MCF 10A (cell line): Measurements from ENCODE around the gene AUTS2. TPM values are rescaled to one million over a fixed set of nuclear protein-coding genes. Genes with fewer than 3 reads are reported as not detected.

Source experiments
- BruUV-seq: library from RNA; stranded (reverse); fragments of 400-500 nt; replicated peaks from 2 replicates; lab custom pipeline; 2021; lab: Mats Ljungman, UMichigan
- CTCF ChIA-PET: fragments of 300-600 bp; sonication (Branson Sonifier 250); formaldehyde crosslinking; extraction: SDS; loops from one replicate; lab custom pipeline; 2021; ENCODE audit warnings: antibody characterized with exemption, inconsistent platforms; lab: Yijun Ruan, JAX
- POLR2A ChIA-PET: fragments of 300-600, 350-650 bp; sonication (Branson Sonifier 250); formaldehyde crosslinking; extraction: SDS; loops from one replicate; lab custom pipeline; 2020; ENCODE audit warnings: antibody characterized with exemption, inconsistent platforms; lab: Yijun Ruan, JAX
- DNase-seq: peaks from one replicate; pipeline ENCODE4 v3.0.0-alpha.2; 2018; ENCODE audit not compliant: unreplicated experiment
- H3K27ac Mint-ChIP-seq: one replicate; pipeline ENCODE4 v1.8.0; 2022; ENCODE audit warnings: mild to moderate bottlenecking, low read depth, mixed read lengths; ENCODE audit not compliant: unreplicated experiment
- H3K27me3 Mint-ChIP-seq: one replicate; pipeline ENCODE4 v1.8.0; 2022; ENCODE audit warnings: mixed read lengths; ENCODE audit not compliant: insufficient read depth, unreplicated experiment
- H3K36me3 Mint-ChIP-seq: one replicate; pipeline ENCODE4 v1.8.0; 2022; ENCODE audit warnings: mild to moderate bottlenecking, moderate library complexity, mixed read lengths; ENCODE audit not compliant: insufficient read depth, unreplicated experiment
- H3K4me1 Mint-ChIP-seq: one replicate; pipeline ENCODE4 v1.8.0; 2022; ENCODE audit warnings: mixed read lengths; ENCODE audit not compliant: insufficient read depth, unreplicated experiment
- H3K4me3 Mint-ChIP-seq: one replicate; pipeline ENCODE4 v1.8.0; 2022; ENCODE audit warnings: mild to moderate bottlenecking, moderate library complexity, mixed read lengths; ENCODE audit not compliant: unreplicated experiment
- H3K9me3 Mint-ChIP-seq: one replicate; pipeline ENCODE4 v1.8.0; 2022; ENCODE audit warnings: mixed read lengths; ENCODE audit not compliant: unreplicated experiment
- intact Hi-C: fragments of 100-400 bp; cut with micrococcal nuclease; formaldehyde crosslinking; loops from 2 replicates; pipeline ENCODE4 v1.14.1; 2022
- total RNA-seq: library from RNA; stranded (reverse); gene quantifications from 2 replicates; pipeline ENCODE4 v1.2.3, GENCODE V29; 2022
- TF ChIP-seq, protein P1 (sequence below): fragments of 200-600 bp; IDR thresholded peaks from one replicate; pipeline ENCODE4 v1.8.0; 2022; ENCODE audit warnings: antibody characterized with exemption, mild to moderate bottlenecking; ENCODE audit not compliant: unreplicated experiment

AUTS2 gene
- total RNA-seq, 1 experiment from 2014 or later, result 1.3 TPM

GRCh38 chr7:70066844-70067243 lies 468.6 kb downstream of the AUTS2 start:
- TF ChIP-seq, protein P1, sequence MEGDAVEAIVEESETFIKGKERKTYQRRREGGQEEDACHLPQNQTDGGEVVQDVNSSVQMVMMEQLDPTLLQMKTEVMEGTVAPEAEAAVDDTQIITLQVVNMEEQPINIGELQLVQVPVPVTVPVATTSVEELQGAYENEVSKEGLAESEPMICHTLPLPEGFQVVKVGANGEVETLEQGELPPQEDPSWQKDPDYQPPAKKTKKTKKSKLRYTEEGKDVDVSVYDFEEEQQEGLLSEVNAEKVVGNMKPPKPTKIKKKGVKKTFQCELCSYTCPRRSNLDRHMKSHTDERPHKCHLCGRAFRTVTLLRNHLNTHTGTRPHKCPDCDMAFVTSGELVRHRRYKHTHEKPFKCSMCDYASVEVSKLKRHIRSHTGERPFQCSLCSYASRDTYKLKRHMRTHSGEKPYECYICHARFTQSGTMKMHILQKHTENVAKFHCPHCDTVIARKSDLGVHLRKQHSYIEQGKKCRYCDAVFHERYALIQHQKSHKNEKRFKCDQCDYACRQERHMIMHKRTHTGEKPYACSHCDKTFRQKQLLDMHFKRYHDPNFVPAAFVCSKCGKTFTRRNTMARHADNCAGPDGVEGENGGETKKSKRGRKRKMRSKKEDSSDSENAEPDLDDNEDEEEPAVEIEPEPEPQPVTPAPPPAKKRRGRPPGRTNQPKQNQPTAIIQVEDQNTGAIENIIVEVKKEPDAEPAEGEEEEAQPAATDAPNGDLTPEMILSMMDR, result no peak
- DNase-seq, result no peak
- H3K4me3 Mint-ChIP-seq, result no peak overlapping the region
- intact Hi-C loops, result no loop called here
- no peak overlapping the region for H3K27ac Mint-ChIP-seq
- ChIA-PET CTCF (no interaction called here), POLR2A (no interaction called here)
- H3K9me3 Mint-ChIP-seq, result peaks cover 6% of the 10 kb centered on the region
- no peaks in the 10 kb centered on the region for H3K27me3 Mint-ChIP-seq
- no TSS peak for BruUV-seq
- H3K4me1 Mint-ChIP-seq, result no peaks in the 10 kb centered on the region
- H3K36me3 Mint-ChIP-seq, result no peaks in the 10 kb centered on the region

- no TSS peak for BruUV-seq
- TF ChIP-seq, protein P1, result no peak
- Mint-ChIP-seq H3K9me3 (peaks cover 12% of the 10 kb centered on the region), H3K27ac (no peak overlapping the region), H3K27me3 (no peaks in the 10 kb centered on the region), H3K36me3 (no peaks in the 10 kb centered on the region), H3K4me1 (no peaks in the 10 kb centered on the region), H3K4me3 (no peak overlapping the region)
- intact Hi-C loops, result no loop called here
- CTCF ChIA-PET, result interaction anchor here (0.6 kb wide), 1 partner anchor 190 kb away, joined by 3 read pairs; no protein-coding TSS in a partner anchor
- POLR2A ChIA-PET, result no interaction called here
- DNase-seq, result no peak
Measured at GRCh38 chr7:70068531-70068930, 470.3 kb downstream of the AUTS2 start.

DNA sequence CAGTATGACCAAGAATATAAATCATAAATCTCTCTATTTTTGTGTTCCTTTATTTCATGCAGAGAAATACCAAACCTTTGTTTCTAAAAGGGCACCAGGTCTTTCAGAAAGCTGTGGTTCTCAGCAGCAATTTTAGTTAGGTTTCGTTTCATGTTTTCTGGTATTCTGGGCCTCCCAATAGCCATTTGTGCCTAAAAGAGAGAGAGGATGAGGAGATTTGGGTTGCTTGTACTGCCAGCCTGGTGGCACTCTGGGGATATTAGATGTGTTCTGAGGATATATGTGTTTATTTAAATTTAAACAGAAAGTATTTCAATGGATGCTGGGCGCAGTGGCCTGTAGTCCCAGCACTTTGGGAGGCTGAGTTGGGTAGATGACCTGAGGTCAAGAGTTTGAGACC lies 471.7 kb downstream of the AUTS2 start:
- TF ChIP-seq, protein P1, result no peak
- BruUV-seq, result no TSS peak
- no peaks in the 10 kb centered on the region for H3K4me1 Mint-ChIP-seq
- intact Hi-C loops, result no loop called here
- POLR2A ChIA-PET, result no interaction called here
- CTCF ChIA-PET, result interaction anchor here (0.6 kb wide), 1 partner anchor 513 kb away, joined by 3 read pairs; no protein-coding TSS in a partner anchor
- peaks cover 15% of the 10 kb centered on the region for H3K9me3 Mint-ChIP-seq
- H3K27me3 Mint-ChIP-seq, result no peaks in the 10 kb centered on the region
- no peak for DNase-seq
- H3K36me3 Mint-ChIP-seq, result no peaks in the 10 kb centered on the region
- H3K4me3 Mint-ChIP-seq, result no peak overlapping the region
- no peak overlapping the region for H3K27ac Mint-ChIP-seq

DNA sequence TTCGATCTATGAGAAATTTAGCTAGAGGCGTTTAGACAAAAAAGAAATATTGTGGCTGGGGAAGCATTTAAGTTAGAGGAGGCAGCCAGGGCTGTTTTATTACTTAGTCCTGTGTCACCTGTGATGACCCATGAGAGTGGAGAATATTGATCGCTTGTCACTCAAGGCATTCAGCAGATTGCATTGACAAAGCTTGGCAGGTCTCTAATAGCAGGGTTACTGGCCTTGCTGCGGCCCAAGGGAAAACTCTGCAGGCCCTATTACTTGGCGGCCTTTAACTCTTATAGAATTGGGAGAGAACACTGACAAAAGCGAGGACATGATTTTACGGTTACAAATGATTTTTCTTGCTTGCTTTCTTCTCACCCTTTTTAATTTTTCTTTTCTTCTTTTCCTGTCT lies 473.5 kb downstream of the AUTS2 start:
- intact Hi-C loops, result no loop called here
- Mint-ChIP-seq H3K4me1 (no peaks in the 10 kb centered on the region), H3K36me3 (no peaks in the 10 kb centered on the region), H3K27ac (no peak overlapping the region), H3K9me3 (peaks cover 18% of the 10 kb centered on the region), H3K4me3 (no peak overlapping the region), H3K27me3 (no peaks in the 10 kb centered on the region)
- no peak for DNase-seq
- BruUV-seq, result no TSS peak
- CTCF ChIA-PET, result no interaction called here
- TF ChIP-seq, protein P1, result no peak
- POLR2A ChIA-PET, result no interaction called here
